GM18498 (cell line): ENCODE data around the gene CNGA4.

ENCODE experiments used
- ATAC-seq: cut with Tn5 transposase; IDR thresholded peaks from one replicate; pipeline ENCODE4 v1.9.1; 2021; ENCODE audit warnings: mild to moderate bottlenecking, moderate library complexity; ENCODE audit not compliant: unreplicated experiment

Gene CNGA4

GRCh38 chr11:6238902-6239301, at the start of gene CNGA4:
Gene CNGA4, plus strand, starts transcription at chr11:6239089. Its CDS starts 118 bp downstream, at chr11:6239207.
- no peak for ATAC-seq

GRCh38 chr11:6191742-6192141, 47.1 kb upstream of the CNGA4 start:
- ATAC-seq, result no peak

- ATAC-seq, result no peak
These were observed 44.8 kb upstream of the CNGA4 start for GRCh38 chr11:6194065-6194581.

- ATAC-seq, result no peak
These were observed 42.5 kb upstream of the CNGA4 start for GRCh38 chr11:6196396-6196795.

GRCh38 chr11:6197466-6198200, 41.3 kb upstream of the CNGA4 start:
- ATAC-seq, result no peak

GRCh38 chr11:6199174-6199810, 39.6 kb upstream of the CNGA4 start, which contains the start of gene OR52W1:
Gene OR52W1, plus strand, starts transcription at chr11:6199224. Its CDS starts 0 bp downstream, at chr11:6199224.
- ATAC-seq, result no peak

GRCh38 chr11:6200975-6201374, 37.9 kb upstream of the CNGA4 start:
- ATAC-seq, result no peak

- ATAC-seq, result no peak
These were observed 37.4 kb upstream of the CNGA4 start for GRCh38 chr11:6201481-6201880.

- ATAC-seq, result no peak
These were observed 36.8 kb upstream of the CNGA4 start for GRCh38 chr11:6202041-6202440.

GRCh38 chr11:6203327-6203726, 35.6 kb upstream of the CNGA4 start:
- peak; percentile 77 for ATAC-seq

GRCh38 chr11:6204706-6205105, 34.2 kb upstream of the CNGA4 start:
- no peak for ATAC-seq

- ATAC-seq, result no peak
These were observed 33.5 kb upstream of the CNGA4 start, which contains the start of gene C11orf42 for GRCh38 chr11:6205366-6205765. Gene C11orf42, plus strand, starts transcription at chr11:6205557. Its CDS starts 59 bp downstream, at chr11:6205616.

- no peak for ATAC-seq
These were observed 32.3 kb upstream of the CNGA4 start for GRCh38 chr11:6206456-6207180.

GRCh38 chr11:6209801-6210200, 29.1 kb upstream of the CNGA4 start:
- ATAC-seq, result no peak

- ATAC-seq, result no peak
These were observed 28.5 kb upstream of the CNGA4 start for GRCh38 chr11:6210274-6210955.

- ATAC-seq, result no peak
These were observed 24.4 kb upstream of the CNGA4 start for GRCh38 chr11:6214530-6214929.

GRCh38 chr11:6216501-6216900, 22.4 kb upstream of the CNGA4 start:
- ATAC-seq, result no peak

- ATAC-seq, result no peak
These were observed 21.2 kb upstream of the CNGA4 start for GRCh38 chr11:6217722-6218121.

- no peak for ATAC-seq
These were observed 19.5 kb upstream of the CNGA4 start for GRCh38 chr11:6219359-6219758.

GRCh38 chr11:6223854-6224253, 15.0 kb upstream of the CNGA4 start:
- no peak for ATAC-seq

GRCh38 chr11:6224421-6224820, 14.5 kb upstream of the CNGA4 start:
- ATAC-seq, result no peak
